NCI-H1694 (cell line): ENCODE data around the gene F7.

Experiments used
- DNase-seq: peaks from one replicate; lab custom pipeline; 2025; lab: John Stamatoyannopoulos, UW

The F7 gene

DNA sequence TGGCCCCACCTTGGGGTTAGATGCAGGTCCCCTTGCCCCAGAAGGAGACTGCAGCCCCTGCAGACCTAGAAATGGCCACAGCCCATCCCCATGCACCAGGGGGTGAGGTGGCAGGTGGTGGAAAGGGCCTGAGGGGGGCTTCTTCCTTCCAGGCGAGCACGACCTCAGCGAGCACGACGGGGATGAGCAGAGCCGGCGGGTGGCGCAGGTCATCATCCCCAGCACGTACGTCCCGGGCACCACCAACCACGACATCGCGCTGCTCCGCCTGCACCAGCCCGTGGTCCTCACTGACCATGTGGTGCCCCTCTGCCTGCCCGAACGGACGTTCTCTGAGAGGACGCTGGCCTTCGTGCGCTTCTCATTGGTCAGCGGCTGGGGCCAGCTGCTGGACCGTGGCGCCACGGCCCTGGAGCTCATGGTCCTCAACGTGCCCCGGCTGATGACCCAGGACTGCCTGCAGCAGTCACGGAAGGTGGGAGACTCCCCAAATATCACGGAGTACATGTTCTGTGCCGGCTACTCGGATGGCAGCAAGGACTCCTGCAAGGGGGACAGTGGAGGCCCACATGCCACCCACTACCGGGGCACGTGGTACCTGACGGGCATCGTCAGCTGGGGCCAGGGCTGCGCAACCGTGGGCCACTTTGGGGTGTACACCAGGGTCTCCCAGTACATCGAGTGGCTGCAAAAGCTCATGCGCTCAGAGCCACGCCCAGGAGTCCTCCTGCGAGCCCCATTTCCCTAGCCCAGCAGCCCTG, 12.8 kb downstream of the F7 start:
- no peak for DNase-seq

DNA sequence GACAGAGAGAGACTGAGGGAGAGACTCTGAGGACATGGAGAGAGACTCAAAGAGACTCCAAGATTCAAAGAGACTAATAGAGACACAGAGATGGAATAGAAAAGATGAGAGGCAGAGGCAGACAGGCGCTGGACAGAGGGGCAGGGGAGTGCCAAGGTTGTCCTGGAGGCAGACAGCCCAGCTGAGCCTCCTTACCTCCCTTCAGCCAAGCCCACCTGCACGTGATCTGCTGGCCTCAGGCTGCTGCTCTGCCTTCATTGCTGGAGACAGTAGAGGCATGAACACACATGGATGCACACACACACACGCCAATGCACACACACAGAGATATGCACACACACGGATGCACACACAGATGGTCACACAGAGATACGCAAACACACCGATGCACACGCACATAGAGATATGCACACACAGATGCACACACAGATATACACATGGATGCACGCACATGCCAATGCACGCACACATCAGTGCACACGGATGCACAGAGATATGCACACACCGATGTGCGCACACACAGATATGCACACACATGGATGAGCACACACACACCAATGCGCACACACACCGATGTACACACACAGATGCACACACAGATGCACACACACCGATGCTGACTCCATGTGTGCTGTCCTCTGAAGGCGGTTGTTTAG, 13.7 kb downstream of the F7 start:
- no peak for DNase-seq

- DNase-seq = no peak
Measured at GRCh38 chr13:113119822-113120189, 14.2 kb downstream of the F7 start.

DNA sequence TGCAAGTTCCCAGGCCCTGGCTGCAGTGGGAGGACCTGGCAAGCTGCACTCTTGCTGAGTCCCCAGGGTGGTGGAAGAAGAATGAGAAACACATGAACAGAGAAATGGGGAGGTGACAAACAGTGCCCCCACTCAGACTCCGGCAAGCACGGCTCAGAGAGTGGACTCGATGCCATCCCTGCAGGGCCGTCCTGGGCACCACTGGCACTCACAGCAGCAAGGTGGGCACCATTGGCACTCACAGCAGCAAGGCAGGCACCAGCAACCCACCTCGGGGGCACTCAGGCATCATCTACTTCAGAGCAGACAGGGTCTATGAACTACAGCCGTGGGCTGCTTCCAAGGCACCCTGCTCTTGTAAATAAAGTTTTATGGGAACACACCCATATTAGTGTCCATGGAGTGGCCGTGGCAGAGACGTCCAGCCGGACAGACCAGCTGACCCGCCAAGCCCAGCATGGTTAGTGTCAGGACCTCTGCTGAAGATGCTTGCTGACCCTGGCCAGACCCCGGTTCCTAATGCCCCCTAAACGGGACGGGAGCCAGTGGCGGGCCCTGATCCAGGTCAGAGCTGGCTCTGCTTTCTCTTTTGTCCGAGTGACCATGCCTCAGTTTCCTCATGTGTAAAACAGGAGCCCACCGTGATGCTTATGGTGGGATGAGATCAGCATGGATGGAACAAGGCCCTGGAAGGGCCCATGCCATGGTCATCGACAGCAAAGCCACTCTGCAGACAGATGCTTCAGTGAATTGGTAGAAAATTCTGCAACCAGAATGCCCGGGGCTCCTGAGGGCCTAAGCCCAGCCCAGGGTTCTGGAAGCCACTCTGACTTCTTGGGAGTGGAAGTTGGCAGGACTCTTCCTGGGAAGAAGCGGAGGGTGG, 14.9 kb downstream of the F7 start:
- DNase-seq = no peak

DNA sequence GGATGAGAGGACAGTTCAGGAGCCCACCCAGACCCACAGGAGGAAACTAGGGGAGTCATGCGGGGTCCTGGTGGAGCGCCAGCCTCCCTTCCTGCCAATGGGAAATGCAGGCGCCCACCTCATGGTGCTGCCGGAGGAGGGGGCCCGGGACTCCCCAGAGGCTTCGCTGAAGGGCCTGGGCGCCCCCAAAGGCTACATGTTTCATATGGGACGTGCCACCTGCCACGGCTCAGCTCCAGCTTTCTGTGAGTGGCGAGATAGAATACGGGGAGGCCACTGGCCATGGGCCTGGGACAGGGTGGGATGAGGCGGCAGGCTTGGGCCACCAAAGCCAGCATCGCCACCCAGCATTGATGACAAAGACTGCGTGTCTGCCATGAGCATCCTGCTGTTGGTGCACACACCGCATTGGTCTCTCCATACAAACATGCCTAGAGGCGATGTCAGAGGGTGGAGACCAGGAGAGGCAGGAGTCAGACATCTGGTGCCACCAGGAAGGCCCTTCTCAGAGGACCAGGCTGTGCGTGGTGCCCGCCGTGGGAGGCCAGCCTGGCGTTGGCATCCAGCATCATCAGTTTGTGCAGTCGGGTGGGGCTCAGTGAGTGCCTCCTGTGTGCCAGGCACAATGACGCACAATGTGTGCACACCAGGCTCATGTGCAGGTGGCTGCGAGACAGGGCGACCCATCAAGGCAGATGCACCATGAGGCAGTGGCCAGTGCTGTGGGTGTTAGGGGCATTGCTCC, 15.8 kb downstream of the F7 start:
- DNase-seq = no peak

- DNase-seq = no peak
Measured at GRCh38 chr13:113121928-113122471, 16.4 kb downstream of the F7 start.

GRCh38 chr13:113122550-113123225, 17.1 kb downstream of the F7 start, which contains the start of gene F10:
TSS of gene F10 (plus strand) at chr13:113122799. CDS start at chr13:113122856, 57 bp downstream.
- no peak for DNase-seq

DNA sequence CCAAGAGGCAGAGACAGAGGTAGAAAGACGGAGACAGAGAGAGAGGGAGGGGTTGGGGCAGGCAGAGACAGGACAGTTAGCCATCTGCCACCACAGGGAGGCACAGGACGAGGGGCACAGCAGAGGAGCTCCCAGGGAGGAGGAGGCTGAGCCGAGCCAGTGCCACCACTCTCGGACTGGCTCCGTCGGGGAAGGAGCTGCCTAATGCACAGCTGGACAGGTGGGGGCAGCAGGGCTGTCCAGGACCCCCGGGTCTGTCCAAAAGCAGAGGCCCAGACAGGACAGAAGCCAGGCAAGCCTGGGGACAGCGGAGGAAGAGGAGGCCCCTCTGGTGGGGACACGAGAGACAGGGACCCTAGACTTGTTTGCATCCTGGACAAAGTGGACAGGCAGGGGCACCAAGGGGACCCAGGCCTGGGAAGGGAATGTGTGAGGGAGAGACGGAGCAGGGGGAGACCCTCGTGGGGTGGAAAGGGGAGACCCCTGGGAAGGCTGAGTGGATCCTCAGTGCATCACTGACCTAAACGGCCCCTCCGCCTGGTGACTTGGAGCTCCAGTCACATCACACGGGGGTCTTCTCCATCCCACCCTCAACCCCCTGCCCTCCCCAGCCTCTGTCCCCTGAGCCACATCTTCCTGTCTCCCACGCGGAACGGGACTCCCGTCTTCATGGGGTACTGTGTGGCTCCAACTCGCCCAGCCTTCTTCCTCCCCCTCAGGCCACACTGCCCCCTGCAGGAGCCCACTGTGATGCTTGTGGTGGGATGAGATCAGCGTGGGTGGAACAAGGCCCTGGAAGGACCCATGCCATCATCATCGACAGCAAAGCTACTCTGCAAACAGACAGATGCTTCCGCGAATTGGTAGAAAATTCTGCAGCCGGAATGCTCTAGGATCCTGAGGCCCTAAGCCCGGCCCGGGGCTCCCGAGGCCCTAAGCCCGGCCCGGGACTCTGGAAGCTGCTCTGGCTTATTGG, 17.9 kb downstream of the F7 start:
- no peak for DNase-seq

- DNase-seq = no peak
Measured at GRCh38 chr13:113124211-113124970, 18.8 kb downstream of the F7 start.

- DNase-seq = no peak
Measured at GRCh38 chr13:113125506-113126264, 20.1 kb downstream of the F7 start.

DNA sequence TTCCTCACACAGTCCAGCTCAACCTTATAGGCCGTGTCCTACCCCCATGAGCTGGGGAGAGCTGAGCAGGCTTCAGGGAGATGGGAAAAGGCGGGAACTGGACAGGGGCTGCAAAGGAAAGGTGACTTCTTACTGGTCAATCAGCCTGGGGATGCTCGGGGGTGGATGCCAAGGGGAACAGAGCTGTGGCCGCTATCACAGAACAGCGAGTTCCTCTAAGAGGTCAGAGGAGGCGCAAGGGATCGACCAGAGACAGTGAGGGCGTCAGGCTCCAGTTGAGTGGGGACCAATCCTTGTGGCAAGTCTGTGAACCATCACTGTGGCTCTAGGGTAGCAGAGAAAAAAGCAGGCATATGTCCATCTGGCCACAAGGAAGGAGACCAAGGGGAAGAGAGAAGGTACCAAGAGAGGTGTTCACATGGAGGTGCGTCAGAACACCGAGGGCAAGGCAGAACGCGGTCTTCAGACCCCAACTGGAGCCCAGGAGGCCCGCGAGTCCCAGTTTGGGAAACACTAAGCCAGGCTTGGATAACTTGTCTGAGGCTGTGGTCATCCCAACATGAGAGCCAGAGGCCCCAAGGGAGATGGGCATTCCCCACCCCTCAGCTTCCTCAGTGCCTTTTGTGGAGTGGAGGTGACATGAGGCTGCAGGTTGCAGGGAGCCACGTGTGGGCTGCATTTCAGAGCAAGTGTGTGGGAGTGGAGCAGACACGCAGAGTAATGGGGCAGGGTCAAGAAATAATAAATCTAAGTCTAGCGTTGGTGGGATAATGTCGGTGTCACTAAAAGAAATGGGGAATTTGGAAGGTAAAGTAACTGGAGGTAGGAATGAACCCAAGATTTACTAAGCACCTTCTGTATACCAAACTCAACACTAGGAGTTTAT, 20.9 kb downstream of the F7 start:
- no peak for DNase-seq

DNA sequence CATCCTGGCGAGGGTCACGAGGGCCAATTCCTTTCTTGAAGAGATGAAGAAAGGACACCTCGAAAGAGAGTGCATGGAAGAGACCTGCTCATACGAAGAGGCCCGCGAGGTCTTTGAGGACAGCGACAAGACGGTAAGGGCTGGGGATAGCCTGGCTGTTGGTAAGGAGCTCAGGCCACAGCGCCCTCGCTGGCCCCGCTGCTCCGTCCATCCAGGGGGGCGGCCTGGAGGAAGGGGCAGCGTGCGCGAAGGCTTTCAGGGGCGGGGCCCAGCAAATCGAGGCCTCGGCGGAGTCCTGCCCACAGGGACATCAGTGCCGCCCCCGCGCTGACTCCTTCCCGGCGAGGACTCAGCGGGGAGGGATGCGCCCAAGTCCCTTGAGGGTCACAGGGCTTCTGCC, 23.9 kb downstream of the F7 start:
- no peak for DNase-seq

DNA sequence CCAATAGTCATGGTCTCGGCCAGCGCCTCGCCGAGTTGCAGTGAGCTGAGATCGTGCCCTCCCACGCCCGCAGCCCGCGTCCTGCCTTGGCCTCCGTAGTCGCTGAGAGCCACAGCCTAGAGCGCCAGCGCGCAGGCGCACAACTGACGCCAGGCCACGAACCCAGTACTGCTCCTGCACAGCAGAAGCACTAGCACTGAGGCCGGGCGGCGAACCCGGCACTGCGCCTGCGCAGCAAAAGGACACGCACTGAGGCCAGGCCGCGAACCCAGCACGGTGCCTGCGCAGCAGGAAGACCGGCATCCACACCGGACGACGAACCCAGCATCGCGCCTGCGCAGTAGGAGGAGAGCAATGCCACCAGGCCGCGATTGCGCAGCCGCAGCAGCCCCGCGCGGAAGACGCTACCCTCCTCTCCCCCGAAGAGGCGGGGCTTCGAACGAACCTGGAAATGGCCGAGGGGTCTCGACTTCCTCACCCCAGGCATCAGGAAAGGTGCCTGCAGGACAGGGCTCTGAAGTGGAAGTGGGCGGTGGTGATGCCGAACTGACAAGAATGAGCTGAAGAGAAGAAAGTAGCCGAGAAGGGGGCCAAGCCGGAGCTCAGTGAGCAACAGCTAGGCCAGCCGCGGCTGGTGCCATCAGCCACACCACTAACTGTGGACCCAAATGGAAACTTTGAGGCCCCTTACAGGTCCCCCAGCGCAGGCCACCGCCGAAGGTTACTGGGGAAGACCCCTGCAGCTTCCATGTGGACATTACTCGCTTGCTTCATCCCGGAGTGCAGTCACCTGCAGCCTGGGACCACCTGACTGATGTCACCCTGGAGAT, 24.5 kb downstream of the F7 start:
- no peak for DNase-seq

GRCh38 chr13:113135281-113135760, 29.7 kb downstream of the F7 start:
- DNase-seq = no peak

DNA sequence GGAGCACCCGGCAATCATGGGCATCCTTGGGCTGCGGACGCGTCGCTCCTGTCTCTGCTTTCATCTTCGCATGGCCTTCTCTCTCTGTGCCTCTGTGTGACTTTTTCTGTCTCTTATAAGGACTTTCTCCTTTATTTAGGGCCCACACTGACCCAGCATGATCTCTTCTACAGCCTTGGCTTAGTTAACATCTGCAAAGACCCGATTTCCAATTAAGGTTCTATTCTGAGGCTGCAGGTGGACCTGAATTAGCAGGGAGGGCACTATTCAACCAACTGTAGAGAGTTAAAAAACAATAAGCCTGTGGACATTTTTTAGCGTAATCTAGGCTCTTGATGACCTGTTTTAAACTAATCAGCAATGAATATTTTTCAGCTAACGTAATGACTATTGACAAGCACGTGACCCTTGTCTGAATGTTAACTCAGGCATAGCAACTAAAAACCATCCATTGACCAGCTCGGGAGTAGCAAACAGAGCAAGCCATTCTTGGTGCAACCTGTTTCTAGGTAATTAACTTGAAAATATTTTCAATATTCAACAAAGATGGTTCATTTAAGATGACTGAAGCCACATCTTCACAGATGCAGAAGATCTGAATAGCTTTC, 32.2 kb downstream of the F7 start:
- no peak for DNase-seq
